HG03439 (cell line): ENCODE results near the gene ARID3A.

Experiments
- ATAC-seq: cut with Tn5 transposase; IDR thresholded peaks from one replicate; pipeline ENCODE4 v1.9.1; 2021; ENCODE audit warnings: mild to moderate bottlenecking, moderate library complexity; ENCODE audit not compliant: unreplicated experiment

The ARID3A gene

GRCh38 chr19:958967-959855 is 33.4 kb downstream of the ARID3A start:
- no peak for ATAC-seq

GRCh38 chr19:960020-960419 is 34.2 kb downstream of the ARID3A start:
- ATAC-seq, result no peak

- ATAC-seq, result no peak
These were observed 34.7 kb downstream of the ARID3A start for GRCh38 chr19:960601-960938.

- ATAC-seq, result no peak
These were observed 36.2 kb downstream of the ARID3A start for GRCh38 chr19:961866-962620.

- ATAC-seq, result no peak
These were observed 37.0 kb downstream of the ARID3A start for GRCh38 chr19:962683-963400.

GRCh38 chr19:963486-963951 is 37.7 kb downstream of the ARID3A start:
- ATAC-seq, result no peak

- ATAC-seq, result no peak
These were observed 38.3 kb downstream of the ARID3A start for GRCh38 chr19:964116-964520.

GRCh38 chr19:964761-965694 is 39.2 kb downstream of the ARID3A start:
- ATAC-seq, result no peak

- no peak for ATAC-seq
These were observed 40.8 kb downstream of the ARID3A start for GRCh38 chr19:966485-967088.

- ATAC-seq, result no peak
These were observed 44.9 kb downstream of the ARID3A start for GRCh38 chr19:970695-971094.

GRCh38 chr19:971795-972194 is 46.0 kb downstream of the ARID3A start:
- ATAC-seq, result no peak

- no peak for ATAC-seq
These were observed 46.4 kb downstream of the ARID3A start for GRCh38 chr19:972281-972680.

- no peak for ATAC-seq
These were observed 48.1 kb downstream of the ARID3A start for GRCh38 chr19:973726-974563.

- ATAC-seq, result no peak
These were observed 48.9 kb downstream of the ARID3A start for GRCh38 chr19:974564-975257.

GRCh38 chr19:976476-976875 is 50.6 kb downstream of the ARID3A start:
- no peak for ATAC-seq

GRCh38 chr19:977058-977464 is 51.2 kb downstream of the ARID3A start:
- no peak for ATAC-seq

- no peak for ATAC-seq
These were observed 53.5 kb downstream of the ARID3A start for GRCh38 chr19:979318-979741.
